Caco-2 (cell line): Measurements from ENCODE around the gene CUL3. TPM values are rescaled to one million over a fixed set of nuclear protein-coding genes. Genes with fewer than 3 reads are reported as not detected.

Experiments used
- BruUV-seq: library from RNA; stranded (reverse); fragments of 400-500 nt; replicated peaks from 2 replicates; lab custom pipeline; 2021; lab: Mats Ljungman, UMichigan
- CTCF ChIA-PET: fragments of 300-600 bp; sonication (Branson Sonifier 250); formaldehyde crosslinking; loops from one replicate; lab custom pipeline; 2022; ENCODE audit warnings: antibody characterized with exemption; lab: Charles Lee
- POLR2A ChIA-PET: fragments of 300-600 bp; sonication (Branson Sonifier 250); formaldehyde crosslinking; loops from one replicate; lab custom pipeline; 2022; ENCODE audit warnings: antibody characterized with exemption; lab: Charles Lee
- DNase-seq, 2 experiments: peaks; one replicate each; pipeline versions ENCODE4 v3.0.0 to v3.0.0-alpha.2; 2020 to 2022
- H3K27me3 ChIP-seq: replicated peaks from 2 replicates; pipeline ENCODE4 v1.6.0; 2011; ENCODE audit warnings: low read length; ENCODE audit not compliant: control insufficient read depth, insufficient read depth
- H3K36me3 ChIP-seq: 2 replicates; pipeline ENCODE4 v1.5.1; 2011; ENCODE audit warnings: low read length; ENCODE audit not compliant: control insufficient read depth, insufficient read depth
- H3K4me1 ChIP-seq: fragments of 250-450 bp; sonication (Bioruptor Pico); 2 replicates; pipeline ENCODE4 v1.5.1; 2020; ENCODE audit warnings: mild to moderate bottlenecking
- H3K4me3 ChIP-seq: 2 replicates; pipeline ENCODE4 v1.5.1; 2011; ENCODE audit warnings: low read depth, mild to moderate bottlenecking, control low read depth, low read length
- H3K9me3 ChIP-seq: fragments of 250-450 bp; sonication (Bioruptor Pico); 2 replicates; pipeline ENCODE4 v1.5.1; 2020; ENCODE audit warnings: mild to moderate bottlenecking, moderate library complexity
- H3K27ac Mint-ChIP-seq: one replicate; pipeline ENCODE4 v1.8.0; 2022; ENCODE audit warnings: mixed read lengths; ENCODE audit not compliant: unreplicated experiment
- H3K27me3 Mint-ChIP-seq: one replicate; pipeline ENCODE4 v1.8.0; 2022; ENCODE audit warnings: mixed read lengths; ENCODE audit not compliant: insufficient read depth, unreplicated experiment
- H3K36me3 Mint-ChIP-seq: one replicate; pipeline ENCODE4 v1.8.0; 2022; ENCODE audit warnings: mild to moderate bottlenecking, mixed read lengths; ENCODE audit not compliant: insufficient read depth, unreplicated experiment
- H3K4me1 Mint-ChIP-seq: one replicate; pipeline ENCODE4 v1.8.0; 2022; ENCODE audit warnings: low read depth, mixed read lengths; ENCODE audit not compliant: unreplicated experiment
- H3K4me3 Mint-ChIP-seq: one replicate; pipeline ENCODE4 v1.8.0; 2022; ENCODE audit warnings: mild to moderate bottlenecking, moderate library complexity, mixed read lengths; ENCODE audit not compliant: unreplicated experiment
- H3K9me3 Mint-ChIP-seq: one replicate; pipeline ENCODE4 v1.8.0; 2022; ENCODE audit warnings: mixed read lengths; ENCODE audit not compliant: unreplicated experiment
- intact Hi-C: fragments of 100-400 bp; cut with micrococcal nuclease; formaldehyde crosslinking; loops from one replicate; pipeline ENCODE4 v1.10.0; 2022; ENCODE audit not compliant: unreplicated experiment
- total RNA-seq: library from RNA; stranded (reverse); gene quantifications from 2 replicates; pipeline ENCODE4 v1.2.3, GENCODE V29; 2022
- TF ChIP-seq, protein P1 (sequence below), 2 experiments: fragments of 200-600 bp in 1 of 2; IDR thresholded peaks; 1 replicate in 1 of 2; 2 replicates in 1 of 2; pipeline versions ENCODE4 v1.5.1 to v1.8.0; 2011 to 2022; ENCODE audit warnings: antibody characterized with exemption in 1 of 2, control low read depth in 1 of 2, inconsistent platforms in 1 of 2, low read depth in 1 of 2, low read length in 1 of 2, mild to moderate bottlenecking in 1 of 2, moderate library complexity in 1 of 2; ENCODE audit not compliant: insufficient read depth in 1 of 2, severe bottlenecking in 1 of 2, unreplicated experiment in 1 of 2

CUL3 gene
- total RNA-seq, 1 experiment from 2014 or later = 66.3 TPM

DNA sequence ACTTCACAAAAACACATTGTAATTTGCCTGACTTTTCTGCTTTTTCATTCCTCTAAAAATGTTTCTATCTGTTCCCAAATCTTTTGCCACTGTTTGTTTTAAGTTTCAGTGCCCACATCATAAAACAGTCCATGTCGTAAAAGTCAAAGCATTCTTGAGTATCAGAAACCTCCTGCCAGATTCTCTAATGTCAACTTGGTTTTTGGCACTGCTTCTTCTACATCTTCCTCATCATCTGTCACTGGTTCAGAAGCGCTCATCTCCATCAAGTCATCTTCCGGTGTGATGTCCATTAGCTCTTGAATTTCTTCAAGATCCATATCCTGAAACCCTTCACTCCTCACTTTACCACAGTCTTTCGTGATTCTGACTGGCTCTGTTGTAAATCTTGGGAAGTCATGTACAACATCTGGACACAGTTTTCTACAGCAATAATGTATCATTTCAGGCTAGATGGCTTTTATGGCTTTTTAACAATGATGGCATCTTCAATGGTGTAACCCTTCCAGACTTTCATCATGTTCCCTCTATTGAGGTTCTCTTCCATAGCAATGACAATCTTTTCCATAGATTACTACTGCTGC is 19.6 kb downstream of the CUL3 start:
- Mint-ChIP-seq H3K4me3 (no peak overlapping the region), H3K27ac (no peak overlapping the region), H3K9me3 (no peaks in the 10 kb centered on the region), H3K4me1 (peaks cover 18% of the 10 kb centered on the region), H3K27me3 (no peaks in the 10 kb centered on the region), H3K36me3 (peaks cover 10% of the 10 kb centered on the region)
- Histone ChIP-seq H3K4me1 (no peaks in the 10 kb centered on the region), H3K27me3 (no peaks in the 10 kb centered on the region), H3K9me3 (no peaks in the 10 kb centered on the region; the same call in 1 of the 2 replicates), H3K4me3 (no peak overlapping the region), H3K36me3 (no peaks in the 10 kb centered on the region)
- CTCF ChIA-PET = no interaction called here
- TF ChIP-seq, protein P1, sequence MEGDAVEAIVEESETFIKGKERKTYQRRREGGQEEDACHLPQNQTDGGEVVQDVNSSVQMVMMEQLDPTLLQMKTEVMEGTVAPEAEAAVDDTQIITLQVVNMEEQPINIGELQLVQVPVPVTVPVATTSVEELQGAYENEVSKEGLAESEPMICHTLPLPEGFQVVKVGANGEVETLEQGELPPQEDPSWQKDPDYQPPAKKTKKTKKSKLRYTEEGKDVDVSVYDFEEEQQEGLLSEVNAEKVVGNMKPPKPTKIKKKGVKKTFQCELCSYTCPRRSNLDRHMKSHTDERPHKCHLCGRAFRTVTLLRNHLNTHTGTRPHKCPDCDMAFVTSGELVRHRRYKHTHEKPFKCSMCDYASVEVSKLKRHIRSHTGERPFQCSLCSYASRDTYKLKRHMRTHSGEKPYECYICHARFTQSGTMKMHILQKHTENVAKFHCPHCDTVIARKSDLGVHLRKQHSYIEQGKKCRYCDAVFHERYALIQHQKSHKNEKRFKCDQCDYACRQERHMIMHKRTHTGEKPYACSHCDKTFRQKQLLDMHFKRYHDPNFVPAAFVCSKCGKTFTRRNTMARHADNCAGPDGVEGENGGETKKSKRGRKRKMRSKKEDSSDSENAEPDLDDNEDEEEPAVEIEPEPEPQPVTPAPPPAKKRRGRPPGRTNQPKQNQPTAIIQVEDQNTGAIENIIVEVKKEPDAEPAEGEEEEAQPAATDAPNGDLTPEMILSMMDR (IDR thresholded peaks at IDR 0.05; ENCODE audit: insufficient read depth in 1 of 2, low read depth in 1 of 2, low read length in 1 of 2, severe bottlenecking in 1 of 2, unreplicated experiment in 1 of 2) = no peak
- intact Hi-C loops = no loop called here
- BruUV-seq = no TSS peak
- no peak for DNase-seq
- POLR2A ChIA-PET = no interaction called here

DNA sequence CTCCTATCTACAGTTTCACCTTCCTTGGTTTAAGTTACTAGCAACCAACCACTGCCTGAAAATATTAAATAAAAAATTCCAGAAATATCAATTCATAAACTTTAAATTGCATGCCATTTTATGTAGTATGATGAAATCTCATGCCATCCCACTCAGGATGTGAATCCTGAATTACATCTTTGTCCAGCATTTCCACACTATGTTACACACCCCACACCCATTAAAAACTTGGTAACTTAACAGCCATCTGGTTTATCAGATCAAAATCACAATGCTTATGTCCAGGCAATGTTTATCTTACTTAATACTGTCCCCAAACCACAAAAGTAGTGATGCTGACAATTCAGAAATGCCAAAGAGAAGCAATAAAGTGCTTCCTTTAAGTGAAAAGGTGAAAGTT is 21.6 kb downstream of the CUL3 start:
- peaks cover 13% of the 10 kb centered on the region for H3K4me1 Mint-ChIP-seq
- ChIA-PET CTCF (no interaction called here), POLR2A (no interaction called here)
- H3K9me3 ChIP-seq = no peaks in the 10 kb centered on the region
- no peaks in the 10 kb centered on the region for H3K27me3 Mint-ChIP-seq
- DNase-seq = no peak
- no peaks in the 10 kb centered on the region for H3K36me3 ChIP-seq
- intact Hi-C loops = no loop called here
- H3K4me3 Mint-ChIP-seq = no peak overlapping the region
- H3K4me3 ChIP-seq = no peak overlapping the region
- no peaks in the 10 kb centered on the region for H3K27me3 ChIP-seq
- no TSS peak for BruUV-seq
- TF ChIP-seq, protein P1 (IDR thresholded peaks at IDR 0.05; ENCODE audit: insufficient read depth in 1 of 2, low read depth in 1 of 2, low read length in 1 of 2, severe bottlenecking in 1 of 2, unreplicated experiment in 1 of 2) = no peak
- H3K9me3 Mint-ChIP-seq = no peaks in the 10 kb centered on the region
- peaks cover 10% of the 10 kb centered on the region for H3K36me3 Mint-ChIP-seq
- no peaks in the 10 kb centered on the region for H3K4me1 ChIP-seq
- H3K27ac Mint-ChIP-seq = no peak overlapping the region

DNA sequence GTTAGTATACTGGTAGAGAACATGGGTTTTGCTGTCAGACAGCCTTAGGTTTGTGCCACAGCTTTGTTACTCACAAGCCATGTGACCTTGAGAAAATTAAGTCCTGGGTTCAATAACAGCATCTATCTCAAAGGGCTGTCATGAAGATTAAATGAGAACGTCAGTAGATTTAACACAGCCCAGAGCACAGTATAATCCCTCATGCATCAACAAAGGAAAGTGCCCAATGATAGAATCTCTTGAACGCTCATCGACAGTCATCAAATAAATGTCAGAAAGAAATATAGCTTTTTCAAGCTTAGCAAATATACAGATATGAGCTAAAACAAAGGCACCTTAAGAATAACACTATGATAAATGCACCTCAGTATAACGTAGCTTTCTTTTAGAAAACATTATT is 22.3 kb downstream of the CUL3 start:
- TF ChIP-seq, protein P1 (IDR thresholded peaks at IDR 0.05; ENCODE audit: insufficient read depth in 1 of 2, low read depth in 1 of 2, low read length in 1 of 2, severe bottlenecking in 1 of 2, unreplicated experiment in 1 of 2) = no peak
- Mint-ChIP-seq H3K36me3 (peaks cover 17% of the 10 kb centered on the region), H3K4me1 (peaks cover 9% of the 10 kb centered on the region), H3K27ac (no peak overlapping the region), H3K27me3 (no peaks in the 10 kb centered on the region), H3K9me3 (no peaks in the 10 kb centered on the region), H3K4me3 (no peak overlapping the region)
- Histone ChIP-seq H3K27me3 (no peaks in the 10 kb centered on the region), H3K36me3 (no peaks in the 10 kb centered on the region), H3K9me3 (no peaks in the 10 kb centered on the region), H3K4me3 (no peak overlapping the region), H3K4me1 (no peaks in the 10 kb centered on the region)
- POLR2A ChIA-PET = interaction anchor here (0.6 kb wide), 1 partner anchor 9 kb away, joined by 4 read pairs; no protein-coding TSS in a partner anchor
- BruUV-seq = no TSS peak
- DNase-seq = no peak
- CTCF ChIA-PET = no interaction called here
- intact Hi-C loops = no loop called here
